HG02571 (cell line): ENCODE data around the gene ATP1B3.
A peak's percentile ranks its signal among the peaks of the same experiment; 100 is the strongest.
"Not testable (repeated sequence)": the region's sequence is repeated elsewhere in the genome, so short reads cannot be mapped to it uniquely, and the experiment has no call there.

ENCODE experiments used
- ATAC-seq: cut with Tn5 transposase; IDR thresholded peaks from one replicate; pipeline ENCODE4 v1.9.1; 2021; ENCODE audit warnings: mild to moderate bottlenecking, moderate library complexity; ENCODE audit not compliant: unreplicated experiment

ATP1B3 gene

DNA sequence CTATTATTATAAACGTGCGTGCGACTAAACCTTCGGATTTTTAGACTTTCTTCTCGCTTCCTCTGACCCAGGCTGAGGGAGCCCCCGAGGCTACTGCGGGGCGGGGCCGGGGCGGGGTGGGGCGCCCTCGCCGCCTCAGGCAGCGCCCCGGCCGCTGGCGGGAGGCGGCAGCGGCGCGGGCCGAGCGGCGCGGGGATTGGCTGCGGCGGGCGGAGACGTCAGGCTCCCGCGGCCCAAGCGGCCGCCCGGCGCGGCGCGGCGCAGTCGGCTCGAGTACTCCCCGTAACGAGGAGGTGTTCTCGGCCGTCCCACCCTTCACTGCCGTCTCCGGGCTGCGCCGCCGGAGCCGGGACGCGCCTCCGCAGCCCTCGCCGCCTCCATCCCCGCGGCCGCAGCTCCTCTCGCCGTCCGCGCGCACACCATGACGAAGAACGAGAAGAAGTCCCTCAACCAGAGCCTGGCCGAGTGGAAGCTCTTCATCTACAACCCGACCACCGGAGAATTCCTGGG lies at the start of gene ATP1B3:
TSS of gene ATP1B3 (plus strand) at position 263 of the 510 bp plus-strand sequence. CDS start at position 422, 159 bp downstream.
- ATAC-seq, result peak; percentile 80

DNA sequence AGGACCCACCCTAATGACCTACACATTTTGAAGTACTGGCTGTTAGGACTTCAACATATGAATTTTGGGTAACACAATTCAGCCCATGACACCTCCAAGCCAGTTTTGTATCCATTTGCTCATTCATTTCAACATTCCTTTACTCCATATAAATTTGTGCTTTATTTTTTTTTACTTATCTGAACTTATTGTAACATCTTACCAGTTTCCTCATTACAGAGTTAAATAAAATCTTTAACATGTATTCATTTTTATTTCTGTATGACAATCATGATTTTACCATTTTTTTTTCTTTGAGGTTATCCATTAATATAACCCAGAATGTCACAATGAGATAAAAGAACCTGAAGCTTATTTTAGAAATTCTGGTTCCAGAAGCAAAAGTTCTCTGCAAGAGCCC lies 48.0 kb upstream of the ATP1B3 start:
- no peak for ATAC-seq

DNA sequence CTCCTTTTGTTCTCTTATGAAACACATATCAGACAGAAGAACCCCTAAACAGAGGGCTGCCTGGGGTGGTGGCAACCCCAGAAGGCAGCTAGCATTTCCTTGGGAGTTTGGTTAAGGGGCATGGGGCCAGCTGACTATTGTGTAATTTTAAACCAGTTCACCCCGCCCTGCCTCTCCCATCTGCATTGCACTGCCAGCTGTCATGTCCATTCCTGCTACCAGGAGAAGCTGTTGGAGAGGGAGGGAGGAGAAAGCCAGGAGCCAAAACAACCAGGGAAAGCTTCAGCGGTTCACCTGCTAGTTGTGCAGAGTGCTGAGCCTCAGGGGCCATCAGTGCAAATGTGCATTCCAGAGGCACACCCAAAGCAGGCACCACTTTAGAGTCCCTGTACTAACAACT lies 47.6 kb upstream of the ATP1B3 start:
- no peak for ATAC-seq

DNA sequence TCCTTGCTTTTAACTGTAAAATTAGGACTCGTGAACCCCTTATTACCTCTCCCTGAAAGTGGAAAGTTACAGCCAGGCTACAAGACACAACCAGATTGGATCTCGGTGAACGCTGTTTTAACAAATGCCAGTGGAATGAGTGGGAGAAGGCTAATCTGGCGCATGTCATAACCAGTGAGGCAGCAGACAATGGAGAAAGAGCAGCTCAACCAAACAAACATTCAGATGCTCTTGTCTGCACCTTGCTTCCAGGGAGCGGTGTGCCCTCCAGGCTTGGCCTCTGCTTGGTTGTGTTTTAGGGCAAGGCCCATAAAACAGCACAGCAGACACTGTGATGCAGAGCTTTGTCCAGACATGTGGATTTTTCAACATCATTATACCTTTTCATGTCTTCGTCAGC lies 45.9 kb upstream of the ATP1B3 start:
- no peak for ATAC-seq

DNA sequence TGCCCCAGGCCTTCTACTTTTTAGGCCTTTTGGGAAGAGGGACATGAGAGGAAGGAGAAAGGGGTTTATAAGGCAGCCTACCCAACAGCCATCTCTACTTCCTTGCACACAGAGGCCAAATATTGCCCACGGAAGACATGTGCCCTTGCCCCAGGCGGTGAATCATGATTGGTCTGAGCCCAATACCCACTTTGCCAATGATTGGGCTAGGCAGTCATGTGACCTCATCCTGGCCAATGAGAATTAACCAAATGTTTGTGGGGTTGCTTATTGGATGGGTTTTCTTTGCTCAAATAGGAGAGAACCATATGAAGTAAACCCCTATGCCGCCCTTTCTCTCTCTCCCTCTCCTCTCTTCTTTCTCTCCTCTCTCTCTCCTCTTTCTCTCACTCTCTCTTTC lies 42.2 kb upstream of the ATP1B3 start:
- no peak for ATAC-seq

DNA sequence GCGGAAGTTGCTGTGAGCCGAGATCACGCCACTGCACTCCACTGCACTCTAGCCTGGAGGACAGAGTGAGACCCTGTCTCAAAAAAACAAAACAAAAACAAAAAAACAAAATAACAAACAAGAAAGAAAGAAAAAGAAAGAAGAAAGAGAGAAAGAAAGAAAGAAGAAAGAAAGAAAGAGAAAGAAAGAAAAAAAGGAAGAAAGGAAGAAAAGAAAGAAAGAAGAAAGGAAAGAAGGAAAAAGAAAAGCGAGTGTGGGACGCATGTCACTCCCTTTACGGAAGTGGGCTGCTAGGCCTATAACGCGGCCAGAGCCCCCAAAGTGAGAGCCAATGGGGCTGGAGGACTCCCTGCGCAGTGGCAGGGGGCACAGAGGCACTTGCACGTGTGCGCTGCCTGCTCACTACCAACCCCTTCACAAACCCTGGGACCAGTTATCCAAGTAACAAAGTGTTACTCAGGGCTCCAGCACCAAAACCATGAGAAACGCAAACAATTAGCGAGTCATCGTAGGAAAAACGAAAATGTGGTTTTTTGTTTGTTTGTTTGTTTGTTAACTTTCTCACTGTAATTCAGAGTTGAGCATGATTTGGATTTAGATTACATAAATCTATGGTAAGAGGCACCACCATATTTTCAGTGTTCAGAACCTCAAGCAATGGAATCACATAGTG lies 40.8 kb upstream of the ATP1B3 start:
- no peak for ATAC-seq

DNA sequence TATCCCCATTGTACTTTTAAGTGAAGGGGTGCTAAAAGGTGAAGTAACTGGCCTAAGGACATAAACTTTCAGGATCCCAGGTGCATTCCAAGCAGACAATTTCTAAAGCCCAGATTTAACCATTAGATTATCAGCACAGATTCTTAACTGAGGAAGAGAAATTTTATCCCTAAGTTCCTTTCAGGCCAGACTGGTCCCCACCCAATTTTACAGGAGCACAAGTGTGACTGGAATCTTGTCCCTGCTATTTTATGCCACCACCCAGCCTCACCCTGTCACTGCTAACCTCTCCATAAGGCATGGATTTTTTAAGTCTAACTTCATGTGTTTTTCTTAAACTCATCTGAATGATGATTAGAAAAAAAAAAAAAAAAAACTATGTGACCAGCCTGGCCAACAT lies 37.1 kb upstream of the ATP1B3 start:
- ATAC-seq, result no peak

DNA sequence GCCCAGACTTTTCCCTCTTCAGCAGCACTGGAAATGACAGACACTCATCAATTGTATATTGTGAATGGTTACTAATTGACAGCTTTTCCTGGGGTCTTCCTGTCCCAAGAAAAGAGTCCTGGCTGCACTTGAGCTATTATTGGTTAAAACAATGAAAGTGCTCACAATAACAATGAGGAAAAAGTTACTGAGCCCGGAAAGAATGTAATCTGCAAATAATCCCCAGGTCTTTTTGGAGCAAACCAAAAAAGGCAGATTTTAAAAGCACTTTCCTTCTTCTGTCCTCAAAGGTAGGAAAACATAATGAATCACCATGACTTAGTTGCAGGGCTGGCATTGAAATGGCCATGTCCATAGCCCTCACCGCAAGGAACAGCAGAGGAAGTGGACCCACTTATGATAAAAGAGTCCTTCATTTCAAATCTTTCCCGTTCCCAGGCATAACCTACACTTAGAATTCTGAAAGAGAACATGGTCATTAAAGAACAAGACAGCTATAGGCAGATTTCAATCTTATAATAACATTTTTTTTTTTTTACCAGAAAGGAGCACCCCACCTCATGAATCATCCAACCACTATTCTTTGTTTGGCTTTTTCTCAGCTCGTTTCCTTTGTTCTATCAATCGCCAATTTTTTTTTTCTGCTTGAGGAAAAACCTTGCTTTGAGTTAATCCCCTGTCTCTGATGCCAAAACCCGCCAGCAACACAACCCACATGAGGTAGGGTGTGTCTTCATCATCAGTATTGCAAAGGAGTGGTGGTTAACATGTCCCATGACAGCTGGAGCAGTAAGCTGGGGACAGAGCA lies 35.5 kb upstream of the ATP1B3 start:
- ATAC-seq, result no peak

DNA sequence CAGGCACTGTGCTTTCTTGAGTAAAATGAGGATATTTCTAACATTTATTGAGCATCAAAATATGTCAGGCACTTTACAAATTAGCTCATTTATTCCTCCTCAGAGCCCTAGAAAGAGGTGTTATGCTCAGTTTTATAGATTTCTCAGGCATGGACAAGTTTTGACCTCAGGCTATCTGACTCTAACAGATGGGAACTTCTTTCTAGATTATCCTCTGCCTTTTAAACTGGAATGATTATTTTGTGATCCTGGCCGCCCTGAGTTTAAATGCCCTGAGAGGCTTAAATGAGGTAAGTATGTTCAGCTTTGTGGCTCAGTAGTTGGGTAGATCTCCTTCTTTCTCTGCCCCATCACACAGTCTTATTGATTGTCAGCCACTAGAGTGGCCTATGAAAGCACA lies 32.3 kb upstream of the ATP1B3 start:
- ATAC-seq, result no peak

DNA sequence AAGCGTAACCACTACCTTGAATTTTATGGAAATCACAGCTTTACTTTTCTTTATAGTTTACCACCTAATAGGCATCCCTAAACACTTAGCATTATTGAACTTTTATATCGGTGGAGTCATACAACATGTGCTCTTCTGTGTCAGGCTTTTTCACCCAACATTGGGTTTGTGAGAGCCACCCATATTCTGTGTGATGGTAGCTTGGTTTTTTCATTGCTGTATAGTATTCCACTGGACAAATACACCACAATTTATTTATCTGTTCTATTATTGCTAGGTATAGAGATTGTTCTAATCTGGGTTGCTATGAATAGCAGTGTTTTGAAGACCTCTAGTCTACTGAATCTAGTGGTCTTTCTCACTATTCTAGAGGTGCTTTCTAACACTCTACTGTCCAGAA lies 31.6 kb upstream of the ATP1B3 start:
- no peak for ATAC-seq

DNA sequence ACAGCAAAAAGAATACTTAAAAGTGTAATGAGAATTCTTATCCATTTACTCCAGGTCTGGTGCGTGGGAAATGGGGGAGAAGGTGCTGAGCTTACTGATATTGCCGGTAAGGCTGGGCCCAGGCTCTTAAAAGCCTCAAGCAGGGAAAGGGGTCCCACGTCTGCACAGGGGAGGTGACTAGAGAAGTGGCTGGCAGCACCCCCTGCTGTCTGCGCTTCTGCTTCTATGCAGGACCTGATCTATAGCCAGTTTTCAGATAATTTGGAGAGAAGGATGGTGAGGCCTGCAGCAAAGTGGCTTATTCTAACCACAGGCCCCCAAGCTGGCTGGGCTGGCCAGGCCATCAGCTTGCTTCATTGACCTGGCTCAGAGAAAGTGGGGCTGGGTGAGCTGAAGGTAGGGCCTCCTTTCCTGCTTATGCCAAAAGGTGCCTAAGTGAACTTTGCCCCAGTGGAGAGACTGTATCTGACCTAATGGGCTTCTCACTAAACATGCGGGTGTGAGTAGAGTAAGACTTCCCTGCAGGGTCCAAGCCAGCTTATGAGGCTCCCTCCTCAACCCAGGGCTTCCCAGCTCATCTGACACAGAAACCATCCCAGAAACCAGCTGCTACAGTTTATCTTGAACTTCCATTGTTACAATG lies 30.9 kb upstream of the ATP1B3 start:
- ATAC-seq, result no peak

DNA sequence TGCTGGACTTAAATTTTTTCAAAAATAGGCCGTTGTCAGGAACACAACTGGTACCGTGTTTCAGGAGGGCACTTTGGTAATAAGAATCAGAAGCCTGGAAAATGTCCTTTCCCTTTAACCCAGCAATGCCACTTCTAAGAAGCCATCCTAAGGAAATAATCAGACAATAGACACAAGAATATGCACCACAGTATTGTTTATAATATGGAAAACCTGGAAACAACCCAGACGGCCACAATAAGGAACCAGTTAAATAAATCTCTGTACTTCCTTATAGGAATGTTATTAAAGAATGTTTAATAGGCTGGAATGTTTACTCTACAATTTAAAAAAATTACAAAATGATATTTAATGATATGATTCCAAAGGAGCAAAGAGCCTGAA lies 30.4 kb upstream of the ATP1B3 start:
- no peak for ATAC-seq

DNA sequence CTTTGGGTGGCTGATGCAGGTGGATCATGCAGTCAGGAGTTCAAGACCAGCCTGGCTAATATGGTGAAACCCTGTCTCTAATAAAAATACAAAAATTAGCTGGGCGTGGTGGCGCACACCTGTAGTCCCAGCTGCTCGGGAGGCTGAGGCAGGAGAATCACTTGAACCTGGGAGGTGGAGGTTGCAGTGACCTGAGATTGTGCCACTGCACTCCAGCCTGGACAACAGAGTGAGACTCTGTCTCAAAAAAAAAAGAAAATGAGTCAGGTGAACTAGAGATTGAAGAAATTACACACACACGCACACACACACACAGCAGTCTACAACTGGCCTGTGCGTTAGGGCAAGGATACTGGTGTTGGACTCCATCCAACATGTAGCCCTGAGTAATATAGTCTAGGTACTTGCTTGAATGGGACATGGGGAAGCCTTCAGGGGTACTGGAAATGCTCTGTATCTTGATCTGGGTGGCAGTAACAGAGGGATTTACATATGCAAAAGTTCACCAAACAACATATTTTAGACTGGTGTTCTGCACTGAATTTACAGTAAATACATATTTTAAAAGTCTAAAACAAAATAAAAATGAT lies 28.2 kb upstream of the ATP1B3 start:
- ATAC-seq, result not testable (repeated sequence)

DNA sequence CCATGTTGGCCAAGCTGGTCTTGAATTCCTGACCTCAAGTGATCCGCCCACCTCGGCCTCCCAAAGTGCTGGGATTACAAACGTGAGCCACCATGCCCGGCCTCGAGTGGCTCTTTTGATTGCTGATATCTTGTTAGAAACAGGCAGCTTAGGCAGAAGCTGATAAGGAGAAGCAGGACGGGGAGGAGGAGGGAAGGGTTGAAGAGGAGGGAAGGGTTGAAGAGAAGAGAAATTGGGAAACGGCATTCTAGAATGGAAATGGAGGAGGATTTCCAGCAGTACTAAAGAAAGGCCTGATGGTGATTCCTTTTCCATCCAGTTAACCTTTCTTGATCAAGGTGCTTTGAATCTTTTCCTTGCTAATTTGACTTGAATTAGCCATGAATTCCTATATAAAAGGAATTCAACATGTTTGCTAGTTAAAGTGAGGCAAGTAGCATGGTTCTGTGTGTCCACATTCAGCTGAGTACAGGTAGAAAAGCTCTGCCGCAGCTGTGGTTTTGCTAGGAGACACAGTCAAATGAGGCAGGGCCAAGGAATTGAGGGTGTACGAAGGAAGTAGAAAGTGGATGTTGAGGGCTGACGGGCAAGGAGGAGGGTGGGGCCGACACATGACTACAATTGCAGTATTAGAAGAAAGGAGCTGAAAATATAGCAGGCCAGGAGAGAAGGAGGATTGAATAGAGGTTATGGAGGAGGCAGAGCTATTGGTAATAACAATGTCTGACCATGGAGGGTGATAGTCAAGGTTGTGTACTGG lies 27.2 kb upstream of the ATP1B3 start:
- ATAC-seq, result no peak

DNA sequence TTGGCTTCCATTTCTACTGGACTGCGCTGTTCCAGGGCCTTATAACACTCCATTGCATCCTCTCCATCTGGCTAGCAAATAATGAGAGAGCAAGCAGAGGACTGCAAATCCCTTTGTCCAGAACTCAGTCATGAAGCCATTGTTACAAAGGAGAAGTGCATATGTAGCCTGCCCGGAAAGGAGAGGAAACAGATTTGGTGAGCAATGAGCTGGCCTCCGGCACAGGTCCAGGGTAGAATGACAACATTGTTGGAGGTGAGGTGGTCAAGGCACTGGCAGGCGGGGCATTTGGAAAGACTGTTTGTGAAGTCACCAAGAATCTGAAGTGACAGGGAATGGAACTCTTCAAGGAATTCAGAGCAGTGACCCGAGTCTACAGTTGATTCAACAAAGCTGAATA lies 25.0 kb upstream of the ATP1B3 start:
- ATAC-seq, result no peak

DNA sequence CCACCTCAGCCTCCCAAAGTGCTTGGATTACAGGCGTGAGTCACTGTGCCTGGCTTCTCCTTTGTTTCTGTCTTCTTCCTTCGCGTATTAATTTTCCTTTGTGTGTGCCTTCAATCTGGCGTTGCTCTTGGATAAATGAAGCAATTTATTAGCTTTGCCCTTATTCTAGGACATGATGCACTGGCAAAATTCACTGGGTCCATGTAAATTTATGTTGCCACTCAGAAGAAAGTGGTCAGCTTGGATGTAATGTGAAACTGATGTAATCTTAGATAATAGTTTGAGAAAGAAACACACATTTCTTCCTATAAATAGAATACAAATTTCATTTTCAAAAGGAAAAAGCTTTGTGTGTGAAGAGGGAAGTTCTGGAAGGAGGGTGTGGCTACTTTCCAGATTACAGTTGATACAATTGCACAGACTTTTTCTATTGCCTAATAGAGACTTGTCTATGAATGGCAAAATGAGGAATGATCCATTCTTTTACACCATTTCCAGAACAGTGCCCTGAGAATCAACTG lies 23.3 kb upstream of the ATP1B3 start:
- no peak for ATAC-seq

DNA sequence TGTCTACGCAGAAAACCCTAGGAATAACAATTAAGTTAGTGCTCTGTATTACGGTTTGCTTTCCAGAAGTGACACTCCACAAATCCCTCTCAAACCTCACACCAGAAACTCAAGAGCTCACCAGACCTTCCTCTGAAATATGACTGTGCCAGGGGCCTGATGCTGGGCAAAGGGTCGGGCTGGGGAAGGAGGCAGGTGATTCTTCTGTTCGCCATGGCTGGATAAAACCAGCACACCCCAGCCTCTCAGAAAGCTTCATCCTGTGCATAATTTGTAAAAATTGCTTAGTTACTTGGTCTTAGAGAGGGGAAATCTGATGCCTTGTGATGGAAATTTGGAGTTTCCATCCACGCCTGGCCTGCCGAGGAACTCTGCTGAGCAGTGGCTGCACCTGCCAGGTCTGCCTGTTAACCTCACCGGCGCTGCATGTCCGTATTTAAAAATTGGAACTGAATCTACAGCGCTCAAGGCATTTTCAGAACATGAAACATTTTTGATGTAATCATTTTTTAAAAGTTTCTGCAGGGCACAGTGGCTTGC lies 22.7 kb upstream of the ATP1B3 start:
- ATAC-seq, result no peak

DNA sequence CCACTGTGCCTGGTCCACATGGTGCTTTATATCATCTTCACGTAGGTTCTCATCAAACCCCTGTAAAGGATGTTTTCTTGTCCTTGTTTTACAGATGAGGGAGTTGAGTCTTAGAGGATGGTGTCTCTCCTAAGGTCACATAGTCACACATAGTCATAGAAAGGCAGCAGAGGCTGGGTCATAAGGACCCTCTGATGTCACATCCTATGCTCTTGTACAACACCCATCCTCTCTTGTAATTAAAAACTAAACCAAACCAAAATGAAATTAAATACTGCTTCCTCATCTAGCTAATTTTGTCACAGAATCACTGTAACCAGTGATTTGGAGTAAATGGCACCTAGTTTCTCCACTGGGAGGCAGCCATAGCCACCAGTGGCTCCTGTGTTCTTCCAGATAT lies 21.8 kb upstream of the ATP1B3 start:
- no peak for ATAC-seq

DNA sequence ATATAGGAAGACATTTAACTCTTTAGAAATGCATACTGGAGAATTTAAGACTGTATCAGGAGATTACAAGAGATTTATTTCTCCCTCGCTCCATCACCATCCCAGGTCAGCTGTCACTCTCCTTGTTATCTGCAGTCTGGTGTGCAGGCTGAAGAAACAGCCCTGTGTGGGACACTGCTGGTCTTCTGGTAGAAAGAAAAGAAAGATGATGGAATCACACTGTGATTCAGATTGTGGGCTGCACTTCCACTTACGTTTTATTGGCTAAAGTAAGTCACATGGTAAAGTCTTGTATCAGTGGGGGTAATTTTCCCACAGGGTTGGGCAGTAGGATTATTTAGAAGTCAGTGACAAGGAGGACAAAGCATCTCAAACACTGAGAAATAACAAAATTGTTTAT lies 18.1 kb upstream of the ATP1B3 start:
- no peak for ATAC-seq

DNA sequence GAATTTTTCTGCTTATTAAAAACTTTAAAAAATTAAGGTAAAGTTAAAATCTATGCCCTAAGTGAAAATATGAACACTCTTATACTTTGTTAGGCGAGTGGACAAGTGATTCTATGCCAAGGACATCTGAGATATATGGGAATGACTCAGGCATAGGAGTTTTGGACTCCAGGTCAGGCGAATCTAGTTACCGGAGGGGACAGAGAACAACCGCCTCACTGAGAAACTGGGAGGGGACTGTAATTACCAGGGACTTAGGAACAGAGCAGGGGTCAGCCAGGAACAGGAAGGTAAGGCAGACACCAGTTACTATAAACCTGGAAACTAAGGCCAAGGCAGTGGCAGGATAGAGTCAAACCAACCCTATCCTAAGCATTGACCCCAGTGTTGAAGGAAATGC lies 16.8 kb upstream of the ATP1B3 start:
- ATAC-seq, result no peak
